ENCODE results near the gene TRPC4AP. TPM values are rescaled to one million over a fixed set of nuclear protein-coding genes. Genes with fewer than 3 reads are reported as not detected.
A peak's percentile ranks its signal among the peaks of the same experiment; 100 is the strongest.

Gene TRPC4AP
- total and polyA plus RNA-seq, 7 donors, result 24.0 to 61.8 (median 45.3) TPM

- DNase-seq, result peak; percentile 74
Observed at GRCh38 chr20:34954904-34955230, 137.7 kb downstream of the TRPC4AP start.

GRCh38 chr20:34953960-34954359 lies 138.6 kb downstream of the TRPC4AP start:
- Histone ChIP-seq H3K4me1 (peaks cover 0 to 15% (median 14%) of the 10 kb centered on the region in 4 donors), H3K36me3 (peaks cover 0 to 22% (median 0%) of the 10 kb centered on the region in 4 donors), H3K27ac (no peak overlapping the region), H3K4me3 (no peak overlapping the region), H3K27me3 (no peaks in the 10 kb centered on the region), H3K9me3 (no peaks in the 10 kb centered on the region)
- 63 to 87% methylated on average over 7 of the region's 7 CpGs for WGBS, 2 donors
- intact Hi-C loops (cut with DNase I), result no loop called here
- TF ChIP-seq POLR2A (IDR thresholded peaks at IDR 0.05), result no peak
- no peak for TF ChIP-seq POLR2AphosphoS5 (IDR thresholded peaks at IDR 0.05)
- TF ChIP-seq CTCF (IDR thresholded peaks at IDR 0.05), result no peak
- no peak for TF ChIP-seq EP300 (IDR thresholded peaks at IDR 0.05)
- no peak for DNase-seq

More at GRCh38 chr20:34954904-34955230, 137.7 kb downstream of the TRPC4AP start:
- 4 to 17% methylated on average over 13 of the region's 13 CpGs for WGBS, 2 donors
- H3K36me3 ChIP-seq, result peaks cover 0 to 15% (median 0%) of the 10 kb centered on the region in 4 donors
- intact Hi-C loops (cut with DNase I), result loop anchor here (5.0 kb wide), 1 partner anchor 137 kb away; the partner anchor contains the start of gene TRPC4AP
- H3K4me1 ChIP-seq, result peaks cover 0 to 15% (median 14%) of the 10 kb centered on the region in 4 donors
- no peaks in the 10 kb centered on the region for H3K27me3 ChIP-seq
- peak overlapping the region; percentile 60 to 81 (median 74) for H3K4me3 ChIP-seq
- TF ChIP-seq POLR2AphosphoS5 (IDR thresholded peaks at IDR 0.05) (no peak), POLR2A (IDR thresholded peaks at IDR 0.05) (no peak), CTCF (IDR thresholded peaks at IDR 0.05) (no peak), EP300 (IDR thresholded peaks at IDR 0.05) (no peak)
- H3K27ac ChIP-seq, result peak overlapping the region; percentile 89 to 94 (median 91)
- H3K9me3 ChIP-seq, result no peaks in the 10 kb centered on the region

- WGBS, 2 donors, result 83 to 94% methylated on average over 5 of the region's 5 CpGs
- Histone ChIP-seq H3K4me1 (peaks cover 0 to 15% (median 14%) of the 10 kb centered on the region in 4 donors), H3K9me3 (no peaks in the 10 kb centered on the region), H3K27ac (no peak overlapping the region), H3K4me3 (no peak overlapping the region), H3K36me3 (peaks cover 0 to 22% (median 0%) of the 10 kb centered on the region in 4 donors), H3K27me3 (no peaks in the 10 kb centered on the region)
- no peak for TF ChIP-seq EP300 (IDR thresholded peaks at IDR 0.05)
- no peak for TF ChIP-seq CTCF (IDR thresholded peaks at IDR 0.05)
- TF ChIP-seq POLR2A (IDR thresholded peaks at IDR 0.05), result no peak
- TF ChIP-seq POLR2AphosphoS5 (IDR thresholded peaks at IDR 0.05), result no peak
- no peak for DNase-seq
- intact Hi-C loops (cut with DNase I), result no loop called here
Observed at GRCh38 chr20:34952671-34953070, 139.9 kb downstream of the TRPC4AP start.

Small RNAs within 50 kb of the gene (small RNA-seq; reads per million reads assigned to genes)
- 0 to 0.11 (median 0.07) reads per million in 3 donors for gene MIR499A
- 0 reads per million in 3 donors for gene RF00275
- 0 reads per million in 3 donors for gene RNU6-407P

Other genes with a start within 250 kb of the TRPC4AP start
- gene GGT7, start 220.0 kb downstream of the TRPC4AP start, total RNA-seq, result 10 to 100 TPM in 3 of 4 donors, 1 to 10 TPM in 1; 9.6 to 23.8 (median 15.3) TPM
- gene GGT7, start 220.0 kb downstream of the TRPC4AP start, polyA plus RNA-seq, result 10 to 100 TPM in 1 of 3 donors, 1 to 10 TPM in 2; 1.8 to 12.4 (median 3.0) TPM
- gene ACSS2, start 216.2 kb downstream of the TRPC4AP start, total RNA-seq, result 10 to 100 TPM; 29.7 to 70.1 (median 34.8) TPM
- gene ACSS2, start 216.2 kb downstream of the TRPC4AP start, polyA plus RNA-seq, result 100 to 1,000 TPM; 170 to 232 (median 179) TPM
- 10 to 100 TPM; 22.9 to 30.5 (median 25.5) TPM for gene GSS, start 137.0 kb downstream of the TRPC4AP start, total RNA-seq
- gene GSS, start 137.0 kb downstream of the TRPC4AP start, polyA plus RNA-seq, result 10 to 100 TPM; 63.7 to 80.7 (median 66.4) TPM
- under 1 TPM; under 0.01 to 0.83 (median 0.60) TPM for gene MYH7B, start 136.9 kb downstream of the TRPC4AP start, total RNA-seq
- 1 to 10 TPM in 1 of 3 donors, under 1 TPM in 2; 0.60 to 1.6 (median 0.69) TPM for gene MYH7B, start 136.9 kb downstream of the TRPC4AP start, polyA plus RNA-seq
- 10 to 100 TPM in 1 of 4 donors, 1 to 10 TPM in 3; 8.4 to 14.3 (median 8.8) TPM for gene EDEM2, start 54.5 kb upstream of the TRPC4AP start, total RNA-seq
- gene EDEM2, start 54.5 kb upstream of the TRPC4AP start, polyA plus RNA-seq, result 10 to 100 TPM; 10.8 to 24.9 (median 15.0) TPM
- 10 to 100 TPM; 12.4 to 53.5 (median 33.8) TPM for gene PROCR, start 79.3 kb upstream of the TRPC4AP start, total RNA-seq
- 10 to 100 TPM; 12.9 to 22.8 (median 17.6) TPM for gene PROCR, start 79.3 kb upstream of the TRPC4AP start, polyA plus RNA-seq
- 1 to 10 TPM in 3 of 4 donors, under 1 TPM in 1; 0.16 to 1.4 (median 1.1) TPM for gene MMP24, start 133.9 kb upstream of the TRPC4AP start, total RNA-seq
- under 1 TPM; under 0.01 to 0.46 (median 0.39) TPM for gene MMP24, start 133.9 kb upstream of the TRPC4AP start, polyA plus RNA-seq
- gene MMP24OS, start 185.3 kb upstream of the TRPC4AP start, total RNA-seq, result 10 to 100 TPM; 23.2 to 39.8 (median 29.4) TPM
- gene MMP24OS, start 185.3 kb upstream of the TRPC4AP start, polyA plus RNA-seq, result 100 to 1,000 TPM in 1 of 3 donors, 10 to 100 TPM in 2; 44.0 to 115 (median 97.3) TPM
- 10 to 100 TPM; 61.9 to 71.3 (median 66.1) TPM for gene EIF6, start 192.0 kb upstream of the TRPC4AP start, total RNA-seq
- 100 to 1,000 TPM; 202 to 289 (median 228) TPM for gene EIF6, start 192.0 kb upstream of the TRPC4AP start, polyA plus RNA-seq
- not detected for gene FAM83C, start 199.6 kb upstream of the TRPC4AP start, total RNA-seq
- gene FAM83C, start 199.6 kb upstream of the TRPC4AP start, polyA plus RNA-seq, result under 1 TPM in 2 of 3 donors, not detected in 1; under 0.01 to 0.03 TPM